HepG2 (cell line): ENCODE measurements around the gene DENND1C. TPM values are rescaled to one million over a fixed set of nuclear protein-coding genes. Genes with fewer than 3 reads are reported as not detected.
A peak's percentile ranks its signal among the peaks of the same experiment; 100 is the strongest.

Experiments used
- ATF1 ChIP-seq: IDR thresholded peaks from 2 replicates; pipeline ENCODE4 v1.6.1; 2016; ENCODE audit warnings: mild to moderate bottlenecking, control low read depth
- CEBPB ChIP-seq: IDR thresholded peaks from 2 replicates; pipeline ENCODE4 v1.6.1; 2011; ENCODE audit warnings: low read depth, low read length, improper control_type of control experiment, borderline replicate concordance
- MTA1 ChIP-seq: sonication (generic); formaldehyde crosslinking; IDR thresholded peaks from 2 replicates; pipeline ENCODE4 v1.4.0; 2020; ENCODE audit warnings: missing genetic modification reagents, mild to moderate bottlenecking, borderline replicate concordance
- PHB2 ChIP-seq: fragments of 450-650 bp; IDR thresholded peaks from 2 replicates; pipeline ENCODE4 v1.6.1; 2018; ENCODE audit not compliant: partially characterized antibody
- PHF8 ChIP-seq: sonication (generic); formaldehyde crosslinking; IDR thresholded peaks from 2 replicates; pipeline ENCODE4 v1.5.0; 2020; ENCODE audit warnings: missing genetic modification reagents
- RBAK ChIP-seq: sonication (generic); formaldehyde crosslinking; IDR thresholded peaks from 2 replicates; pipeline ENCODE4 v1.5.1; 2020; ENCODE audit warnings: mild to moderate bottlenecking, missing genetic modification reagents
- RBM22 ChIP-seq: fragments of 200-400 bp; formaldehyde crosslinking; optimal IDR thresholded peaks from 2 replicates; pipeline ENCODE3; 2017; ENCODE audit warnings: mild to moderate bottlenecking, low read length, moderate library complexity
- TBX2 ChIP-seq: sonication (generic); formaldehyde crosslinking; IDR thresholded peaks from 2 replicates; pipeline ENCODE4 v1.5.0; 2020; ENCODE audit warnings: missing genetic modification reagents, mild to moderate bottlenecking, borderline replicate concordance
- polyA plus RNA-seq, 8 experiments: library from polyadenylated mRNA; depleted of rRNA in 3 of 8; stranded (reverse) in 7 of 8; unstranded in 1 of 8; fragments of >200 nt; fragmentation: Illumina TruSeq in 4 of 8; extraction: Trizol in 4 of 8; gene quantifications; 2 replicates each; pipeline versions ENCODE4 v1.2.1 to v1.2.3, GENCODE V29; 2011 to 2016; ENCODE audit warnings: low read depth in 4 of 8, missing spikeins in 1 of 8, mixed read lengths in 1 of 8; ENCODE audit not compliant: insufficient read depth in 1 of 8
- total RNA-seq, 5 experiments: library from RNA; depleted of rRNA; stranded (reverse); fragments of >200 nt; fragmentation: Illumina TruSeq; extraction: Trizol; gene quantifications; 2 replicates each; pipeline ENCODE4 v1.2.3, GENCODE V29; 2016; ENCODE audit warnings: low read depth in 1 of 5
- TF ChIP-seq, protein P1 (sequence below): sonication (generic); formaldehyde crosslinking; IDR thresholded peaks from 2 replicates; pipeline ENCODE4 v1.4.0; 2020; ENCODE audit warnings: missing genetic modification reagents
- TF ChIP-seq, protein P2 (sequence below): sonication (generic); formaldehyde crosslinking; IDR thresholded peaks from 2 replicates; pipeline ENCODE4 v1.4.0; 2020; ENCODE audit warnings: missing genetic modification reagents, mild to moderate bottlenecking, borderline replicate concordance
- TF ChIP-seq, protein P3 (sequence below): sonication (generic); formaldehyde crosslinking; IDR thresholded peaks from one replicate; pipeline ENCODE4 v1.5.1; 2020; ENCODE audit warnings: mild to moderate bottlenecking, missing genetic modification reagents; ENCODE audit errors: not compliant biosample characterization
- TF ChIP-seq, protein P4 (sequence below): sonication (generic); formaldehyde crosslinking; IDR thresholded peaks from 2 replicates; pipeline ENCODE4 v1.4.0; 2020; ENCODE audit warnings: missing genetic modification reagents

The DENND1C gene
- total and polyA plus RNA-seq, 2 of the 13 experiments (the other 11 are each of a cell fraction or from before 2014, with no cell fraction given) = 0.04 to 0.73 TPM

DNA sequence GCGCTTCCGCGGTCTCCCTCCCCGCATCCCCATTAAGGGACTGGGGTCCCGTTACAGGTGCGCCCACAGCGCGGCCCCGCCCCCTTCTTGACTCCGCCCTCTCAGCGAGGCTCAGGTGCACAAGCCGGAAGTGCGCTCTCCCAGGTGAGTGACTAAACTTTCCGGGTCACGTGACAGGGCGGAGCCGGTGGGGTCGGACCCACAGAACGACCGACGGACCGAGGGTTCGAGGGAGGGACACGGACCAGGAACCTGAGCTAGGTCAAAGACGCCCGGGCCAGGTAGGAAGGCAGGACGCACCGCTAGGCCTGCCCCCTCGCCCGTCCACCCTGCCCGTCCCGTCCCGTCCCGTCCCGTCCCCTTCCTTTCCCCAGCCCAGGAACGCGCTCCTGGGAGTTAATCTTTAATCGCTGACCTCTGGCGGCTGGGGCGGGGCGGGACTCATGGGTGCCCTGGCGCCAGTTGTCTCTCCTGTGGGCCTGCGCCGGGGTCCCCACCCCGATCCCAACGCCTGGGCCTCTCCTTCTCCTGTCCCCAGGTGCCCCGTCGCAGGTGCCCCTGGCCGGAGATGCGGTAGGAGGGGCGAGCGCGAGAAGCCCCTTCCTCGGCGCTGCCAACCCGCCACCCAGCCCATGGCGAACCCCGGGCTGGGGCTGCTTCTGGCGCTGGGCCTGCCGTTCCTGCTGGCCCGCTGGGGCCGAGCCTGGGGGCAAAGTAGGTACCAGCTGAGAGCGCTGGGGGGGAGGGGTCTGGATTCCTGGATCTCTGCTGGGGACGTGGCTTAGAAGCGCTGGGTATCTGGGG lies 17.3 kb downstream of the DENND1C start, which contains the start of gene CRB3 (continued):
- TF ChIP-seq, protein P1, sequence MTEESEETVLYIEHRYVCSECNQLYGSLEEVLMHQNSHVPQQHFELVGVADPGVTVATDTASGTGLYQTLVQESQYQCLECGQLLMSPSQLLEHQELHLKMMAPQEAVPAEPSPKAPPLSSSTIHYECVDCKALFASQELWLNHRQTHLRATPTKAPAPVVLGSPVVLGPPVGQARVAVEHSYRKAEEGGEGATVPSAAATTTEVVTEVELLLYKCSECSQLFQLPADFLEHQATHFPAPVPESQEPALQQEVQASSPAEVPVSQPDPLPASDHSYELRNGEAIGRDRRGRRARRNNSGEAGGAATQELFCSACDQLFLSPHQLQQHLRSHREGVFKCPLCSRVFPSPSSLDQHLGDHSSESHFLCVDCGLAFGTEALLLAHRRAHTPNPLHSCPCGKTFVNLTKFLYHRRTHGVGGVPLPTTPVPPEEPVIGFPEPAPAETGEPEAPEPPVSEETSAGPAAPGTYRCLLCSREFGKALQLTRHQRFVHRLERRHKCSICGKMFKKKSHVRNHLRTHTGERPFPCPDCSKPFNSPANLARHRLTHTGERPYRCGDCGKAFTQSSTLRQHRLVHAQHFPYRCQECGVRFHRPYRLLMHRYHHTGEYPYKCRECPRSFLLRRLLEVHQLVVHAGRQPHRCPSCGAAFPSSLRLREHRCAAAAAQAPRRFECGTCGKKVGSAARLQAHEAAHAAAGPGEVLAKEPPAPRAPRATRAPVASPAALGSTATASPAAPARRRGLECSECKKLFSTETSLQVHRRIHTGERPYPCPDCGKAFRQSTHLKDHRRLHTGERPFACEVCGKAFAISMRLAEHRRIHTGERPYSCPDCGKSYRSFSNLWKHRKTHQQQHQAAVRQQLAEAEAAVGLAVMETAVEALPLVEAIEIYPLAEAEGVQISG (CRISPR knock-in tag) = peak; percentile 12; the same call in 1 of the 2 replicates
- TF ChIP-seq, protein P2, sequence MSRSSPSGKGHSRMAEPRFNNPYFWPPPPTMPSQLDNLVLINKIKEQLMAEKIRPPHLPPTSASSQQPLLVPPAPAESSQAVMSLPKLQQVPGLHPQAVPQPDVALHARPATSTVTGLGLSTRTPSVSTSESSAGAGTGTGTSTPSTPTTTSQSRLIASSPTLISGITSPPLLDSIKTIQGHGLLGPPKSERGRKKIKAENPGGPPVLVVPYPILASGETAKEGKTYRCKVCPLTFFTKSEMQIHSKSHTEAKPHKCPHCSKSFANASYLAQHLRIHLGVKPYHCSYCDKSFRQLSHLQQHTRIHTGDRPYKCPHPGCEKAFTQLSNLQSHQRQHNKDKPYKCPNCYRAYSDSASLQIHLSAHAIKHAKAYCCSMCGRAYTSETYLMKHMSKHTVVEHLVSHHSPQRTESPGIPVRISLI = no peak
- TF ChIP-seq ATF1 (CRISPR knock-in tag) (no peak), CEBPB (no peak), MTA1 (CRISPR knock-in tag) (peak; percentile 65; the same call in 1 of the 2 replicates), PHF8 (peak; percentile 89), RBM22 (no peak), PHB2 (no peak), RBAK (no peak), TBX2 (CRISPR knock-in tag) (peak; percentile 54; the same call in 1 of the 2 replicates)
- TF ChIP-seq, protein P3, sequence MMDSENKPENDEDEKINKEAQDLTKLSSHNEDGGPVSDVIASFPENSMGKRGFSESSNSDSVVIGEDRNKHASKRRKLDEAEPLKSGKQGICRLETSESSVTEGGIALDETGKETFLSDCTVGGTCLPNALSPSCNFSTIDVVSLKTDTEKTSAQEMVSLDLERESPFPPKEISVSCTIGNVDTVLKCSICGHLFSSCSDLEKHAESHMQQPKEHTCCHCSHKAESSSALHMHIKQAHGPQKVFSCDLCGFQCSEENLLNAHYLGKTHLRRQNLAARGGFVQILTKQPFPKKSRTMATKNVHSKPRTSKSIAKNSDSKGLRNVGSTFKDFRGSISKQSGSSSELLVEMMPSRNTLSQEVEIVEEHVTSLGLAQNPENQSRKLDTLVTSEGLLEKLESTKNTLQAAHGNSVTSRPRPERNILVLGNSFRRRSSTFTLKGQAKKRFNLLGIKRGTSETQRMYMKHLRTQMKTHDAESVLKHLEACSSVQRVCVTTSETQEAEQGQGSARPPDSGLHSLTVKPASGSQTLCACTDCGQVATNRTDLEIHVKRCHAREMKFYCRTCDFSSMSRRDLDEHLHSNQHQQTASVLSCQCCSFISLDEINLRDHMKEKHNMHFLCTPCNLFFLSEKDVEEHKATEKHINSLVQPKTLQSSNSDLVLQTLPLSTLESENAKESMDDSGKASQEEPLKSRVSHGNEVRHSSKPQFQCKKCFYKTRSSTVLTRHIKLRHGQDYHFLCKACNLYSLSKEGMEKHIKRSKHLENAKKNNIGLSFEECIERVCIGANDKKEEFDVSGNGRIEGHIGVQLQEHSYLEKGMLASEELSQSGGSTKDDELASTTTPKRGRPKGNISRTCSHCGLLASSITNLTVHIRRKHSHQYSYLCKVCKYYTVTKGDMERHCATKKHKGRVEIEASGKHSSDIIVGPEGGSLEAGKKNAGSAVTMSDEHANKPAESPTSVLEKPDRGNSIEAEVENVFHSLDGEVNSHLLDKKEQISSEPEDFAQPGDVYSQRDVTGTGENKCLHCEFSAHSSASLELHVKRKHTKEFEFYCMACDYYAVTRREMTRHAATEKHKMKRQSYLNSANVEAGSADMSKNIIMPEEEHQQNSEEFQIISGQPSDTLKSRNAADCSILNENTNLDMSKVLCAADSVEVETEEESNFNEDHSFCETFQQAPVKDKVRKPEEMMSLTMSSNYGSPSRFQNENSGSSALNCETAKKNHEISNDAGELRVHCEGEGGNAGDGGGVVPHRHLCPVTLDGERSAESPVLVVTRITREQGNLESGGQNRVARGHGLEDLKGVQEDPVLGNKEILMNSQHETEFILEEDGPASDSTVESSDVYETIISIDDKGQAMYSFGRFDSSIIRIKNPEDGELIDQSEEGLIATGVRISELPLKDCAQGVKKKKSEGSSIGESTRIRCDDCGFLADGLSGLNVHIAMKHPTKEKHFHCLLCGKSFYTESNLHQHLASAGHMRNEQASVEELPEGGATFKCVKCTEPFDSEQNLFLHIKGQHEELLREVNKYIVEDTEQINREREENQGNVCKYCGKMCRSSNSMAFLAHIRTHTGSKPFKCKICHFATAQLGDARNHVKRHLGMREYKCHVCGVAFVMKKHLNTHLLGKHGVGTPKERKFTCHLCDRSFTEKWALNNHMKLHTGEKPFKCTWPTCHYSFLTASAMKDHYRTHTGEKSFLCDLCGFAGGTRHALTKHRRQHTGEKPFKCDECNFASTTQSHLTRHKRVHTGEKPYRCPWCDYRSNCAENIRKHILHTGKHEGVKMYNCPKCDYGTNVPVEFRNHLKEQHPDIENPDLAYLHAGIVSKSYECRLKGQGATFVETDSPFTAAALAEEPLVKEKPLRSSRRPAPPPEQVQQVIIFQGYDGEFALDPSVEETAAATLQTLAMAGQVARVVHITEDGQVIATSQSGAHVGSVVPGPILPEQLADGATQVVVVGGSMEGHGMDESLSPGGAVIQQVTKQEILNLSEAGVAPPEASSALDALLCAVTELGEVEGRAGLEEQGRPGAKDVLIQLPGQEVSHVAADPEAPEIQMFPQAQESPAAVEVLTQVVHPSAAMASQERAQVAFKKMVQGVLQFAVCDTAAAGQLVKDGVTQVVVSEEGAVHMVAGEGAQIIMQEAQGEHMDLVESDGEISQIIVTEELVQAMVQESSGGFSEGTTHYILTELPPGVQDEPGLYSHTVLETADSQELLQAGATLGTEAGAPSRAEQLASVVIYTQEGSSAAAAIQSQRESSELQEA (CRISPR knock-in tag) = peak; percentile 61
- TF ChIP-seq, protein P4, sequence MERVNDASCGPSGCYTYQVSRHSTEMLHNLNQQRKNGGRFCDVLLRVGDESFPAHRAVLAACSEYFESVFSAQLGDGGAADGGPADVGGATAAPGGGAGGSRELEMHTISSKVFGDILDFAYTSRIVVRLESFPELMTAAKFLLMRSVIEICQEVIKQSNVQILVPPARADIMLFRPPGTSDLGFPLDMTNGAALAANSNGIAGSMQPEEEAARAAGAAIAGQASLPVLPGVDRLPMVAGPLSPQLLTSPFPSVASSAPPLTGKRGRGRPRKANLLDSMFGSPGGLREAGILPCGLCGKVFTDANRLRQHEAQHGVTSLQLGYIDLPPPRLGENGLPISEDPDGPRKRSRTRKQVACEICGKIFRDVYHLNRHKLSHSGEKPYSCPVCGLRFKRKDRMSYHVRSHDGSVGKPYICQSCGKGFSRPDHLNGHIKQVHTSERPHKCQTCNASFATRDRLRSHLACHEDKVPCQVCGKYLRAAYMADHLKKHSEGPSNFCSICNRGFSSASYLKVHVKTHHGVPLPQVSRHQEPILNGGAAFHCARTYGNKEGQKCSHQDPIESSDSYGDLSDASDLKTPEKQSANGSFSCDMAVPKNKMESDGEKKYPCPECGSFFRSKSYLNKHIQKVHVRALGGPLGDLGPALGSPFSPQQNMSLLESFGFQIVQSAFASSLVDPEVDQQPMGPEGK = no peak; the same call in 1 of the 2 replicates
